ENCODE results near the gene SLC25A27.

- no peak for TF ChIP-seq CTCF (IDR thresholded peaks at IDR 0.05)
- no peak for TF ChIP-seq POLR2A (IDR thresholded peaks at IDR 0.05)
Observed at GRCh38 chr6:46642928-46643751, 9.6 kb upstream of the SLC25A27 start.

Measured in heart left ventricle (tissue), 13 donors.